Activated T-cell treated with anti-CD3 and anti-CD28 coated beads, Interleukin-2, amount 50 U/mL, for 4 hours (primary cell): ENCODE results near the gene ATP5F1D. TPM values are rescaled to one million over a fixed set of nuclear protein-coding genes. Genes with fewer than 3 reads are reported as not detected.
A peak's percentile ranks its signal among the peaks of the same experiment; 100 is the strongest.
"Not testable (repeated sequence)": the region's sequence is repeated elsewhere in the genome, so short reads cannot be mapped to it uniquely, and the experiment has no call there.

Source experiments
- ATAC-seq, 2 donors: fragments of 200-7000 bp; cut with Tn5 transposase; one replicate each; pipeline ENCODE4 v1.10.0; 2021
- DNase-seq: peaks from one replicate; pipeline ENCODE4 v3.0.0-alpha.2; 2020
- H3K27me3 Mint-ChIP-seq: one replicate; pipeline ENCODE4 v1.8.0; 2021; ENCODE audit warnings: low read depth, mixed read lengths
- H3K36me3 Mint-ChIP-seq: one replicate; pipeline ENCODE4 v1.8.0; 2022; ENCODE audit warnings: mixed read lengths; ENCODE audit not compliant: insufficient read depth
- H3K4me1 Mint-ChIP-seq: one replicate; pipeline ENCODE4 v1.8.0; 2021; ENCODE audit warnings: low read depth, mixed read lengths
- H3K4me3 Mint-ChIP-seq: one replicate; pipeline ENCODE4 v1.8.0; 2021; ENCODE audit warnings: mild to moderate bottlenecking, moderate library complexity, mixed read lengths
- H3K9me3 Mint-ChIP-seq: one replicate; pipeline ENCODE4 v1.8.0; 2021; ENCODE audit warnings: mixed read lengths
- total RNA-seq, 3 donors: library from RNA; stranded (reverse); gene quantifications; one replicate each; pipeline ENCODE4 v1.2.1, GENCODE V29; 2021

Gene ATP5F1D
- total RNA-seq, 3 donors from 2014 or later = 259 to 434 (median 312) TPM

DNA sequence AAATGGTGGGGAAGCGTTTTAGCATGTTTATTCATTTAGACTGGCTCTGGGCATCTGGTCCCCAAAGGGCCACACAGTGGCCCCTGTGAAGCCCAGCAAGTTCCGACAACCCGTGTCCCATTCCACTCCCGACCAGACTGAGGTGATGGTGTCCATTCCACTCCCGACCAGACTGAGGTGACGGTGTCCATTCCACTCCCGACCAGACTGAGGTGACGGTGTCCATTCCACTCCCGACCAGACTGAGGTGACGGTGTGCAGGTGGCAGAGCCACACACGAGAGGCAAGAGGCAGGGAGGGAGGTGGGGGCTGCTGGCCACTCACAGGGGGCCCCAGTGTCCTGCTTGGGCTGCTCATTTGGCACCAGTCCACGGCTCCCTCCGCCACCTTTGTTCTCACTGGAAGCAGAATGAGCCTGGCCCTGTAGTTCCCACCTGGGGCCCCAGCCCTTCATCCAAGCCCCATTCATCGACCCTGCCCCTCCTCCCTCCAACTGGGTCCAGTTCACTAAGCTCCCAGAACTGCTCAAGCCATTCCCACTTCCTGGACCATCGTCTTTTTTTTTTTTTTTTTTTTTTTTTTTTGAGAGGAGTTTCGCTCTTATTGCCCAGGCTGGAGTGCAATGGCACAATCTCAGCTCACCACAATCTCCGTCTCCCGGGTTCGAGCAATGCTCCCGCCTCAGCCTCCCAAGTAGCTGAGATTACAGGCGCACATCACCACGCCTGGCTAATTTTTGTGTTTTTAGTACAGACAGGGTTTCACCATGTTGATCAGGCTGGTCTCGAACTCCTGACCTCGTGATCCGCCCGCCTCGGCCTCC is 4.9 kb downstream of the ATP5F1D start:
- DNase-seq, ATAC-seq, H3K4me3 Mint-ChIP-seq, H3K36me3 Mint-ChIP-seq, H3K27me3 Mint-ChIP-seq, H3K9me3 Mint-ChIP-seq: not testable (repeated sequence)
- H3K4me1 Mint-ChIP-seq = peaks cover 19% of the 10 kb centered on the region

GRCh38 chr19:1247748-1248138 is 6.2 kb downstream of the ATP5F1D start:
- Mint-ChIP-seq H3K4me3 (peak overlapping the region; percentile 29), H3K36me3 (peaks cover 5% of the 10 kb centered on the region), H3K4me1 (peaks cover 15% of the 10 kb centered on the region), H3K9me3 (no peaks in the 10 kb centered on the region), H3K27me3 (no peaks in the 10 kb centered on the region)
- ATAC-seq (no peak), DNase-seq (no peak)

GRCh38 chr19:1248139-1248785 is 6.7 kb downstream of the ATP5F1D start, which contains the start of gene MIDN:
TSS of gene MIDN (plus strand) at chr19:1248583. CDS start at chr19:1250297, 1,714 bp downstream.
- peak within 1 kb of the TSS; percentile 74 for H3K4me3 Mint-ChIP-seq
- H3K36me3 Mint-ChIP-seq = peaks cover 5% of the 10 kb centered on the region
- H3K27me3 Mint-ChIP-seq = no peaks in the 10 kb centered on the region
- no peaks in the 10 kb centered on the region for H3K9me3 Mint-ChIP-seq
- peaks cover 13% of the 10 kb centered on the region for H3K4me1 Mint-ChIP-seq
- DNase-seq (peak; percentile 67), ATAC-seq (peak; percentile 6 to 7)

GRCh38 chr19:1248786-1249297 is 7.3 kb downstream of the ATP5F1D start:
- no peaks in the 10 kb centered on the region for H3K9me3 Mint-ChIP-seq
- ATAC-seq = peak; percentile 39 to 41
- DNase-seq = peak; percentile 85
- H3K27me3 Mint-ChIP-seq = no peaks in the 10 kb centered on the region
- peaks cover 16% of the 10 kb centered on the region for H3K4me1 Mint-ChIP-seq
- peak overlapping the region; percentile 74 for H3K4me3 Mint-ChIP-seq
- H3K36me3 Mint-ChIP-seq = peaks cover 5% of the 10 kb centered on the region

- H3K27me3 Mint-ChIP-seq = no peaks in the 10 kb centered on the region
Measured at GRCh38 chr19:1249298-1249989, 7.9 kb downstream of the ATP5F1D start.

DNA sequence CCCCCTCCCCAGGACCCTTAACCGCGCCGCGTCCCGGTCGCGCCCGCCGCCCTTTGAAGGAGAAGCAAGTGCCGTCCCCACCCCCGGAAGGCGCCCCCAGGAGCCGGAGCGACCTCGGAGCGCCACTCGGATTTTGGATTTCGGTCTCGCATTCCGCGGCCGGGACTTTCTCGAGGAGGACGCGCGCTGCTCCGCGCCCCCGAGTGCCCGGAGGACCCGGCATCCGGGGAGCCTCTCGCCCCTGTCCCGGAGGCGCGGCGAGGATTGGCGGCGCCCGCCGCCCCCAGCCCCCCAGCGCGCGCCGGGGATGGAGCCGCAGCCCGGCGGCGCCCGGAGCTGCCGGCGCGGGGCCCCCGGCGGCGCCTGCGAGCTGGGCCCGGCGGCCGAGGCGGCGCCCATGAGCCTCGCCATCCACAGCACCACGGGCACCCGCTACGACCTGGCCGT is 8.5 kb downstream of the ATP5F1D start:
- no peaks in the 10 kb centered on the region for H3K27me3 Mint-ChIP-seq
- peaks cover 18% of the 10 kb centered on the region for H3K4me1 Mint-ChIP-seq
- ATAC-seq (no peak), DNase-seq (no peak)
- H3K9me3 Mint-ChIP-seq = no peaks in the 10 kb centered on the region
- peaks cover 11% of the 10 kb centered on the region for H3K36me3 Mint-ChIP-seq
- H3K4me3 Mint-ChIP-seq = peak overlapping the region; percentile 79

More at GRCh38 chr19:1249298-1249989, 7.9 kb downstream of the ATP5F1D start:
- peak; percentile 64 for ATAC-seq
- Mint-ChIP-seq H3K4me1 (peaks cover 16% of the 10 kb centered on the region), H3K4me3 (peak overlapping the region; percentile 79), H3K36me3 (peaks cover 5% of the 10 kb centered on the region), H3K9me3 (no peaks in the 10 kb centered on the region)
- DNase-seq = peak; percentile 93

DNA sequence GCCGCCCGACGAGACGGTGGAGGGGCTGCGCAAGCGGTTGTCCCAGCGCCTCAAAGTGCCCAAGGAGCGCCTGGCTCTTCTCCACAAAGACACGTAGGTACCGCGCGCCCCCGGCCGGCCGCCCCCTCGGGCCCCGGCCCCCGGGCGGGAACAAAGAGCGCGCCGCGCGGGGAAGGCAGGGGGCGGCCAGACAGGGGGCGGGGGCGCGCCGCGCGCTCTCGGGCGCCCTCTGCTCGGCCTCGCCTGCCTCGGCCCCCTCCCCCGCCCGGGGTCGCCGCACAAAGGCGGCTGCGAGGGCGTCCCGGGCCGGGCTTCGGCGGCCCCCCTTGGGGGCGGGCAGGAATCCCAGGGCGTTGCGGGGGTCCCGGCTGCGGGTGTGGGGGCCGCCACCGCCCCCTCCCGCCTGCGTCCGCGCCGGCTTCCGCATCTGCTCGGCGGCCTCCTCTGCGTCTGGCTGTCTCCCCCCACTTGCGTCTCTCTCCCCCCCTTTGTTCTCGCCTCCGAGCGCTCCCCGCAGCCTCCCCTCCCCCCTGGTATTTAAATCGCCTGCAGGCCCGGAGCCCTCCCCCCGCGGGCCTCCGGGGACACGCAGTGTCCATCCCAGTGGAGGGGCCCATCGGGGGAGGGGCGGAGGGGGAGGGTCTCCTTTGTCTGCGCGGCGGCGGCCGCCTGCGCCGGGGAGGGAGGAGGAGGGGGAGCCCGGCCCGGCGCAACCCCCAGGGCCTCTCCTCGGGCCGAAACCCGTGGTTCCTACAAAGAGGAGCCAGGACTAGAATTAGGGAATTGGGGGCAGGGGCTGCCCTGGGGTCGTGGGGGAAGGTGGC is 9.1 kb downstream of the ATP5F1D start:
- no peaks in the 10 kb centered on the region for H3K27me3 Mint-ChIP-seq
- H3K4me1 Mint-ChIP-seq = peaks cover 21% of the 10 kb centered on the region
- H3K36me3 Mint-ChIP-seq = peaks cover 14% of the 10 kb centered on the region
- DNase-seq = peak; percentile 48
- ATAC-seq = no peak
- H3K9me3 Mint-ChIP-seq = no peaks in the 10 kb centered on the region
- peak overlapping the region; percentile 90 for H3K4me3 Mint-ChIP-seq

- DNase-seq = peak; percentile 58
- ATAC-seq = no peak
Measured at GRCh38 chr19:1251330-1252220, 10.0 kb downstream of the ATP5F1D start.

DNA sequence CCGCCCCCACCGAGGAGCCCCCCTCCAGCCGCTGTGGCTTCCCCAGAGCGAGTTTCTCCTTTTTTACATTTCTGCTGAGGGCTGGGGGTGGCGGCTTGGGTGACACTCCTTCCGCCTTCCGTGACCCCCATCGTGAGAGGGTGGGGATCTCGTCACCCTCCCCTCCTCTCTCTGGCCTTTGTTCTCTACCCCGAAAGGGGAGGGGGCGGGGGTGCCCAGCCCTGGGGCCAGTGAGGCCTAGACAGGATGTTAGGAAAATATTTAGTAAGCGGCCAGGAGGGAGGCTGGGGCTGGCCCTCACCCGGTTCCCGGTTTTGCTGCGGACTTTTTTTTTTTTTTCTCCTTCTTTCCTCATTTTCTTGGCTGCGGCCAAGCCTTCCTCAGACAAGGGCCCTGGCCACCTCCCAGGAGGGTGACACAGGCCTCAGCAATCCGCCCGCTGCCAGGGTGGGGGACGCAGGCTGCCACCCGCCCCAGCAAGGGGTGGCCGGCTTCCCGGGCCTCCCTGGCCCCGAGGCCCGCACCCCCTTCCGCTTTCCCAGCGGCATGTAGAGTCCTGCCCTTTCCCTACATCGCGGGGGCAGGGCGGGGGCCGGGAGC is 10.8 kb downstream of the ATP5F1D start:
- H3K4me3 Mint-ChIP-seq = peak overlapping the region; percentile 90
- H3K4me1 Mint-ChIP-seq = peaks cover 21% of the 10 kb centered on the region
- ATAC-seq = no peak
- peaks cover 15% of the 10 kb centered on the region for H3K36me3 Mint-ChIP-seq
- H3K9me3 Mint-ChIP-seq = no peaks in the 10 kb centered on the region
- peak; percentile 50 for DNase-seq
- H3K27me3 Mint-ChIP-seq = no peaks in the 10 kb centered on the region

More at GRCh38 chr19:1251330-1252220, 10.0 kb downstream of the ATP5F1D start:
- Mint-ChIP-seq H3K36me3 (peaks cover 14% of the 10 kb centered on the region), H3K4me3 (peak overlapping the region; percentile 90), H3K4me1 (peaks cover 20% of the 10 kb centered on the region), H3K9me3 (no peaks in the 10 kb centered on the region), H3K27me3 (no peaks in the 10 kb centered on the region)

DNA sequence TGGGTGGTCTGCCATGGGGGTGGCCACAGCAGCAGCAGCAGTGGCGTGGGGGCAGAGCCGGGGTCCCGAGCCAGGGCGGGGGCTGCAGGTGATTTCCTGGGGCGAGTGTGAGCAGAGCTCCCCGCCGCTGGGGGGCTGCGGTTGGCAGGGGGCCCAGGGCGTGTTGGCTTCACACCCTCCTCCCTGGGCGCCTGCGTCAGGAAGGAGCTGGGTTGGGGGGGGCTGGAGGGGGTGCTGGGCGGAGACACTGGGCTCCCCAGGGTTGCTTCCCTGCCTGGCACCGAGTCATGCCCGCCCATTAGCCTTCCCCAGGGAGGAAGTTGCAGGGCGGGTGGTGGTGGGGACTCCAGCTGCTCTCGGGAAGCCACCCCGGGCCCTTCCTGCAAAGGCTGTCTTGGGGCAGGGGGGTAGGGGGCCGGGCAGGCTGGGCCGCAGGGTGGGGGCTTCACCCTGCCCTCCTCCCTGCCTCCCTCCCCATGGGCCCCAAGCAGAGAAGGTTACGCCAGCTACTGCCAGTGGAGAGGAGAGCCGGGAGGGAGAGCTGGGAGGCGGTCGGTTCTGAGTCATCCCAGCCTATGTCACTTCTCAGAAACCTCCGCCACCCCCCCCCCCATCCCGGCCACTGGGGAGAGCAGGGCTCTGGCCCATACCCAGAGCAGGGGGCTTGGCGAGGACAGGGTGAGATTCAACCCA is 11.4 kb downstream of the ATP5F1D start:
- Mint-ChIP-seq H3K36me3 (peaks cover 19% of the 10 kb centered on the region), H3K4me1 (peaks cover 27% of the 10 kb centered on the region), H3K9me3 (no peaks in the 10 kb centered on the region), H3K4me3 (peak overlapping the region; percentile 90), H3K27me3 (no peaks in the 10 kb centered on the region)
- peak; percentile 13 to 19 for ATAC-seq
- DNase-seq = peak; percentile 68

- Mint-ChIP-seq H3K36me3 (peaks cover 19% of the 10 kb centered on the region), H3K27me3 (no peaks in the 10 kb centered on the region), H3K9me3 (no peaks in the 10 kb centered on the region), H3K4me3 (peak overlapping the region; percentile 67), H3K4me1 (peaks cover 33% of the 10 kb centered on the region)
- ATAC-seq (no peak), DNase-seq (no peak)
Measured at GRCh38 chr19:1253514-1254080, 12.0 kb downstream of the ATP5F1D start.

DNA sequence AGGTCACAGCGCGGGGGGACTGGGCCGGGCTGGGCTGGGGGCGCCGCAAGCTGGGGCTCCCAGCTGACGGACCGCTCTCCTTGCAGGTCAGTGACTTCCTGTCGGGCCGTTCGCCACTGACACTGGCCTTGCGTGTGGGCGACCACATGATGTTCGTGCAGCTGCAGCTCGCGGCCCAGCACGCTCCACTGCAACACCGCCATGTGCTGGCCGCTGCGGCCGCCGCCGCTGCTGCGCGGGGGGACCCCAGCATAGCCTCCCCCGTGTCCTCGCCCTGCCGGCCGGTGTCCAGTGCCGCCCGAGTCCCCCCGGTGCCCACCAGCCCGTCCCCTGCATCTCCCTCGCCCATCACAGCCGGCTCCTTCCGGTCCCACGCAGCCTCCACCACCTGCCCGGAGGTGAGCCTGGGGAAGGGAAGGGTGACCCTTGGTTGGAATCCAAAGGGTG is 12.6 kb downstream of the ATP5F1D start:
- H3K27me3 Mint-ChIP-seq = no peaks in the 10 kb centered on the region
- no peak for ATAC-seq
- H3K9me3 Mint-ChIP-seq = no peaks in the 10 kb centered on the region
- DNase-seq = no peak
- peaks cover 19% of the 10 kb centered on the region for H3K36me3 Mint-ChIP-seq
- H3K4me3 Mint-ChIP-seq = peak overlapping the region; percentile 35
- peaks cover 38% of the 10 kb centered on the region for H3K4me1 Mint-ChIP-seq
